Measurements from ENCODE around the gene CYGB. TPM values are rescaled to one million over a fixed set of nuclear protein-coding genes. Genes with fewer than 3 reads are reported as not detected.
A peak's percentile ranks its signal among the peaks of the same experiment; 100 is the strongest.

CYGB gene
- total and polyA plus RNA-seq, 10 of the 15 experiments (the other 5 are each of a cell fraction or from before 2014, with no cell fraction given) = 0.34 TPM; not detected in 9

- H4K20me1 ChIP-seq (ENCODE audit: control insufficient read depth, insufficient read depth) = no peaks in the 10 kb centered on the region
- H3K9me3 ChIP-seq (replicated peaks; ENCODE audit: control insufficient read depth, insufficient read depth, low read length) = no peaks in the 10 kb centered on the region
- BruUV-seq (replicated peaks) = TSS peak; percentile 67
- H2AFZ ChIP-seq (ENCODE audit: control insufficient read depth, low read depth, low read length) = no peak overlapping the region
- FAIRE-seq (no peak), DNase-seq (ENCODE audit: low read depth, low spot score) (no peak), ATAC-seq (no peak)
- H3K4me2 ChIP-seq (ENCODE audit: control insufficient read depth, insufficient read depth) = no peak overlapping the region
- no peak overlapping the region for H3K4me3 ChIP-seq
- peaks cover 13% of the 10 kb centered on the region for H3K79me2 ChIP-seq (ENCODE audit: control insufficient read depth, insufficient read depth, low read length)
- no peaks in the 10 kb centered on the region for H3K27me3 ChIP-seq (replicated peaks in 1 of 2; ENCODE audit: control insufficient read depth in 2 of 2, insufficient read depth in 2 of 2, low read length in 1 of 2)
- TF ChIP-seq YBX1 (IDR thresholded peaks at IDR 0.05) (no peak), SMC3 (IDR thresholded peaks at IDR 0.05; ENCODE audit: borderline replicate concordance, low read length) (no peak), TCF12 (IDR thresholded peaks at IDR 0.05; ENCODE audit: low read depth, low read length) (no peak), BCL11A (IDR thresholded peaks at IDR 0.05; ENCODE audit: low read depth, low read length) (no peak), SIN3A (IDR thresholded peaks at IDR 0.05; ENCODE audit: low read depth, low read length) (no peak), JUND (IDR thresholded peaks at IDR 0.05; ENCODE audit: low read depth, low read length) (no peak), KLF5 (IDR thresholded peaks at IDR 0.05; ENCODE audit: partially characterized antibody) (no peak), KDM1A (IDR thresholded peaks at IDR 0.05; ENCODE audit: borderline replicate concordance) (no peak), NKRF (conservative IDR thresholded peaks at IDR 0.05) (no peak), TARDBP (IDR thresholded peaks at IDR 0.05; ENCODE audit: borderline replicate concordance) (no peak), ATF7 (IDR thresholded peaks at IDR 0.05; ENCODE audit: low read depth) (no peak), IRF3 (IDR thresholded peaks at IDR 0.05) (no peak), ATF3 (IDR thresholded peaks at IDR 0.05; ENCODE audit: borderline replicate concordance, extremely low read depth, low read depth, low read length) (no peak), PML (IDR thresholded peaks at IDR 0.05; ENCODE audit: low read length) (no peak)
- ChIA-PET SMC1A (ENCODE audit: uncharacterized antibody, unreplicated experiment) (interaction anchor here (12.0 kb wide), 1 partner anchor 13 kb away, joined by 115 read pairs; the partner anchor contains the start of gene RHBDF2), POLR2A (interaction anchor here (0.6 to 0.7 kb wide), 2 partner anchors 337 to 439 kb away, joined by 3 read pairs; no protein-coding TSS in a partner anchor), CTCF (interaction anchor here (0.6 to 1.3 kb wide), 3 partner anchors 16 to 26 kb away, joined by 3 read pairs; partner anchors contain the start of gene AANAT), RAD21 (ENCODE audit: unreplicated experiment) (no interaction called here)
- H3K9ac ChIP-seq (ENCODE audit: control insufficient read depth, insufficient read depth, low read length) = no peak overlapping the region
- H3K27ac ChIP-seq (ENCODE audit: control insufficient read depth, insufficient read depth) = no peak overlapping the region
- in situ Hi-C loops (cut with MboI) = no loop called here
- intact Hi-C loops (cut with micrococcal nuclease; ENCODE audit: unreplicated experiment) = no loop called here
- H3K36me3 ChIP-seq (ENCODE audit: control insufficient read depth in 2 of 2, insufficient read depth in 2 of 2, low read length in 1 of 2) = no peaks in the 10 kb centered on the region; a peak in 1 of 4 replicates
- 95% methylated on average over 21 of the region's 22 CpGs for WGBS (ENCODE audit: insufficient coverage, insufficient replicate concordance, low lambda C conversion rate, missing lambda C conversion rate)
- H3K4me1 ChIP-seq (ENCODE audit: control insufficient read depth, insufficient read depth, low read length) = peaks cover 47% of the 10 kb centered on the region
Measured at GRCh38 chr17:76487451-76488192, 49.9 kb downstream of the CYGB start.
